PC-9 (cell line): ENCODE data around the gene RGSL1. TPM values are rescaled to one million over a fixed set of nuclear protein-coding genes. Genes with fewer than 3 reads are reported as not detected.

Source experiments
- BruUV-seq: library from RNA; stranded (reverse); fragments of 400-500 nt; replicated peaks from 2 replicates; lab custom pipeline; 2021; lab: Mats Ljungman, UMichigan
- CTCF ChIA-PET: fragments of 300-600 bp; sonication (Branson Sonifier 250); formaldehyde crosslinking; loops from one replicate; lab custom pipeline; 2022; ENCODE audit warnings: antibody characterized with exemption; lab: Charles Lee
- POLR2A ChIA-PET: fragments of 300-600 bp; sonication (Branson Sonifier 250); formaldehyde crosslinking; loops from one replicate; lab custom pipeline; 2022; ENCODE audit warnings: antibody characterized with exemption; ENCODE audit not compliant: unreplicated experiment; lab: Charles Lee
- DNase-seq, 2 experiments: peaks; one replicate each; pipeline versions ENCODE4 v3.0.0 to v3.0.0-alpha.2; 2015 to 2022; ENCODE audit warnings: mixed read lengths in 1 of 2
- H2AFZ ChIP-seq: fragments of 200-600 bp; sonication (generic); 2 replicates; pipeline ENCODE4 v1.8.1; 2017; ENCODE audit warnings: antibody characterized with exemption
- H3F3A ChIP-seq: fragments of 200-600 bp; sonication (generic); 2 replicates; pipeline ENCODE4 v1.8.1; 2017; ENCODE audit warnings: antibody characterized with exemption, mild to moderate bottlenecking, low read depth; ENCODE audit not compliant: insufficient read depth
- H3K27ac ChIP-seq: fragments of 200-600 bp; sonication (generic); 2 replicates; pipeline ENCODE4 v1.6.1; 2016; ENCODE audit warnings: mixed run types
- H3K27me3 ChIP-seq: fragments of 200-600 bp; sonication (generic); 2 replicates; pipeline ENCODE4 v1.6.1; 2016; ENCODE audit warnings: low read depth, mixed run types; ENCODE audit not compliant: insufficient read depth
- H3K36me3 ChIP-seq: fragments of 200-600 bp; sonication (generic); 2 replicates; pipeline ENCODE4 v1.6.1; 2016; ENCODE audit warnings: low read depth, mixed run types
- H3K4me1 ChIP-seq: fragments of 200-600 bp; sonication (generic); replicated peaks from 2 replicates; pipeline ENCODE4 v1.6.1; 2016; ENCODE audit warnings: mixed run types; ENCODE audit not compliant: insufficient read depth
- H3K4me2 ChIP-seq: fragments of 200-600 bp; sonication (generic); 2 replicates; pipeline ENCODE4 v1.6.1; 2017; ENCODE audit warnings: mixed run types
- H3K4me3 ChIP-seq: fragments of 200-600 bp; sonication (generic); 2 replicates; pipeline ENCODE4 v1.6.1; 2016; ENCODE audit warnings: mixed run types
- H3K79me2 ChIP-seq: fragments of 200-600 bp; sonication (generic); 2 replicates; pipeline ENCODE4 v1.6.1; 2017; ENCODE audit warnings: low read depth, mixed run types
- H3K9me2 ChIP-seq: fragments of 200-600 bp; sonication (generic); 2 replicates; pipeline ENCODE4 v1.8.1; 2017; ENCODE audit warnings: mild to moderate bottlenecking; ENCODE audit not compliant: insufficient read depth
- H3K9me3 ChIP-seq: fragments of 200-600 bp; sonication (generic); 2 replicates; pipeline ENCODE4 v1.8.1; 2016; ENCODE audit warnings: low read depth; ENCODE audit not compliant: insufficient read depth
- H4K20me1 ChIP-seq: fragments of 200-600 bp; sonication (generic); 2 replicates; pipeline ENCODE4 v1.8.1; 2017; ENCODE audit not compliant: insufficient read depth
- EZH2 ChIP-seq: fragments of 200-600 bp; sonication (generic); IDR thresholded peaks from 2 replicates; pipeline ENCODE4 v1.8.0; 2017; ENCODE audit warnings: antibody characterized with exemption, low read depth
- intact Hi-C: fragments of 100-400 bp; cut with micrococcal nuclease; formaldehyde crosslinking; loops from one replicate; pipeline ENCODE4 v1.10.0; 2022; ENCODE audit not compliant: unreplicated experiment
- total RNA-seq: library from RNA; stranded (reverse); gene quantifications from 2 replicates; pipeline ENCODE4 v1.2.3, GENCODE V29; 2021
- TF ChIP-seq, protein P1 (sequence below): fragments of 200-600 bp; sonication (generic); conservative IDR thresholded peaks from 2 replicates; pipeline ENCODE4 v1.6.1; 2017; ENCODE audit warnings: mixed run types, antibody characterized with exemption, mild to moderate bottlenecking, moderate library complexity

Gene RGSL1
- total RNA-seq, 1 experiment from 2014 or later = not detected

DNA sequence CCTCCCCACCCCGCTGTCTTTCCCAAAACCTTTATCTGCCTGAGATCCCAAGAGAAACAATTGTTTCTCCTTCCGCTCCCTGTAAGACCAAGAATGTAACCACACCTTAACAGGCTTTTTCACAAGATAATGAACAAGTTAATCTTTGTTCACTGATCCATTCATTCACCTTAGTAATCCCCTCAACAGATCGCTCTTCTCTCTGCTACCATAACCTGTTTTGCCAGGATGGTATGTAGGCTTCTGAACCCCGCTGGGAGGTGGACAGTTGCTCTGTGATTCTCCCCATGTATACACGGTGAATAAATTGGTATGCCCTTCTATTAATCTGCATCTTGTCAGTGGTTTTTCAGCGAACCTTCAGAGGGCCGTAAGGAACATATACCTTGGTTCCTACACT lies 18.7 kb upstream of the RGSL1 start:
- TF ChIP-seq, protein P1, sequence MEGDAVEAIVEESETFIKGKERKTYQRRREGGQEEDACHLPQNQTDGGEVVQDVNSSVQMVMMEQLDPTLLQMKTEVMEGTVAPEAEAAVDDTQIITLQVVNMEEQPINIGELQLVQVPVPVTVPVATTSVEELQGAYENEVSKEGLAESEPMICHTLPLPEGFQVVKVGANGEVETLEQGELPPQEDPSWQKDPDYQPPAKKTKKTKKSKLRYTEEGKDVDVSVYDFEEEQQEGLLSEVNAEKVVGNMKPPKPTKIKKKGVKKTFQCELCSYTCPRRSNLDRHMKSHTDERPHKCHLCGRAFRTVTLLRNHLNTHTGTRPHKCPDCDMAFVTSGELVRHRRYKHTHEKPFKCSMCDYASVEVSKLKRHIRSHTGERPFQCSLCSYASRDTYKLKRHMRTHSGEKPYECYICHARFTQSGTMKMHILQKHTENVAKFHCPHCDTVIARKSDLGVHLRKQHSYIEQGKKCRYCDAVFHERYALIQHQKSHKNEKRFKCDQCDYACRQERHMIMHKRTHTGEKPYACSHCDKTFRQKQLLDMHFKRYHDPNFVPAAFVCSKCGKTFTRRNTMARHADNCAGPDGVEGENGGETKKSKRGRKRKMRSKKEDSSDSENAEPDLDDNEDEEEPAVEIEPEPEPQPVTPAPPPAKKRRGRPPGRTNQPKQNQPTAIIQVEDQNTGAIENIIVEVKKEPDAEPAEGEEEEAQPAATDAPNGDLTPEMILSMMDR = no peak
- no peak for TF ChIP-seq EZH2
- no TSS peak for BruUV-seq
- H3K79me2 ChIP-seq = no peaks in the 10 kb centered on the region
- no peak for DNase-seq
- H3K4me2 ChIP-seq = no peak overlapping the region
- no peaks in the 10 kb centered on the region for H3K36me3 ChIP-seq
- H2AFZ ChIP-seq = no peak overlapping the region
- ChIA-PET CTCF (no interaction called here), POLR2A (no interaction called here)
- no peak overlapping the region for H3K27ac ChIP-seq
- intact Hi-C loops = no loop called here
- H3K27me3 ChIP-seq = no peaks in the 10 kb centered on the region
- H3K9me3 ChIP-seq = no peaks in the 10 kb centered on the region
- H3K9me2 ChIP-seq = no peaks in the 10 kb centered on the region
- H3K4me1 ChIP-seq = no peaks in the 10 kb centered on the region
- no peaks in the 10 kb centered on the region for H4K20me1 ChIP-seq
- no peak overlapping the region for H3K4me3 ChIP-seq
- H3F3A ChIP-seq = no peaks in the 10 kb centered on the region

DNA sequence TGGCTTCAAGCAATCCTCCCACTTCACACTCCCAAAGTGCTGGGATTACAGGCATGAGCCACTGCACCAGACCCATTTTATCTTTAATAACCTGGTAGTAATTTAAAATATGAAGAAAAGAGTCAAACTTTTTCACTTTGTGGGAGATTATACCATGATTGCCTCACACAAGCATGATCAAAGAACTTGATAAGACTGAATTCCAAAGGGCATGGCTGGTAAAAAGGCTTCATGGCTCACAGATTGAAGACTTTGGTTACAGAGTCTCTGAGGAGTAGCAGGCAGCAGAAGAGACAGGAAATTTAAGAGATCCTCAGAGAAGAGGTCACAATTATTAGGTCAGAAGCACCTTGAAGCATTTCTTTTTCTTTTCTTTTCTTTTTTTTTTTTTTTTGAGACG lies 16.4 kb upstream of the RGSL1 start:
- TF ChIP-seq, protein P1 = no peak
- TF ChIP-seq EZH2 = no peak
- DNase-seq = no peak
- H3K27ac ChIP-seq = no peak overlapping the region
- no peaks in the 10 kb centered on the region for H4K20me1 ChIP-seq
- H3K27me3 ChIP-seq = peaks cover 6% of the 10 kb centered on the region; the same call in 1 of the 2 replicates
- no peaks in the 10 kb centered on the region for H3K9me3 ChIP-seq
- intact Hi-C loops = no loop called here
- H3K4me1 ChIP-seq = no peaks in the 10 kb centered on the region
- no peaks in the 10 kb centered on the region for H3F3A ChIP-seq
- no peak overlapping the region for H3K4me2 ChIP-seq
- no peaks in the 10 kb centered on the region for H3K9me2 ChIP-seq
- H2AFZ ChIP-seq = no peak overlapping the region
- no peak overlapping the region for H3K4me3 ChIP-seq
- BruUV-seq = no TSS peak
- ChIA-PET CTCF (no interaction called here), POLR2A (no interaction called here)
- no peaks in the 10 kb centered on the region for H3K36me3 ChIP-seq
- no peaks in the 10 kb centered on the region for H3K79me2 ChIP-seq

DNA sequence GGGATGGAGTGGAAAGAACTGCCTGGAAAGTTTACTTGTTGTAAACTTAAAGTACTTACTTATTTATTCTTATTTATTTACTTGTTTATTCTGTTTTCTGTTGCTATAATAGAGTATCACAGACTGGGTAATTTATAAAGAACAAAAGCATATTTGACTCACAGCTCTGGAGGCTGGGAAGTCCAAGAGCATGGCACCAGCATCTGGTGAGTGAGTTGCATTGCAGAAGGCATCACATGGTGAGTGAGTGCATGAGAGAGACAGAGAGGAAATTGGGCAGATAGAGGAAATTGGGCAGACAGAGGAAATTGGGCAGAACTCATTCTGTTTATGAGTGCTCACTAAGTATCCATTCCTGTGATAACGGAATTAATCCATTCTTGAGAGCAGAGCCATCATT lies 11.6 kb upstream of the RGSL1 start:
- DNase-seq = no peak
- Histone ChIP-seq H3K9me2 (no peaks in the 10 kb centered on the region), H4K20me1 (no peaks in the 10 kb centered on the region), H3K27ac (no peak overlapping the region), H3K36me3 (no peaks in the 10 kb centered on the region), H3K27me3 (peaks cover 6% of the 10 kb centered on the region; the same call in 1 of the 2 replicates), H3K79me2 (no peaks in the 10 kb centered on the region), H2AFZ (no peak overlapping the region), H3K4me1 (no peaks in the 10 kb centered on the region), H3F3A (no peaks in the 10 kb centered on the region), H3K9me3 (no peaks in the 10 kb centered on the region), H3K4me2 (no peak overlapping the region), H3K4me3 (no peak overlapping the region)
- CTCF ChIA-PET = no interaction called here
- no TSS peak for BruUV-seq
- POLR2A ChIA-PET = no interaction called here
- intact Hi-C loops = no loop called here
- TF ChIP-seq, protein P1 = no peak
- no peak for TF ChIP-seq EZH2
